ENCODE data around the gene TMCC1. TPM values are rescaled to one million over a fixed set of nuclear protein-coding genes. Genes with fewer than 3 reads are reported as not detected.
A peak's percentile ranks its signal among the peaks of the same experiment; 100 is the strongest.

Gene TMCC1
- 14.4 and 16.9 TPM in 2 replicates for polyA plus RNA-seq (2011; rRNA removed)
- polyA minus RNA-seq (2011; rRNA and poly(A)+ RNA removed), result 17.0 and 19.2 TPM in 2 replicates

DNA sequence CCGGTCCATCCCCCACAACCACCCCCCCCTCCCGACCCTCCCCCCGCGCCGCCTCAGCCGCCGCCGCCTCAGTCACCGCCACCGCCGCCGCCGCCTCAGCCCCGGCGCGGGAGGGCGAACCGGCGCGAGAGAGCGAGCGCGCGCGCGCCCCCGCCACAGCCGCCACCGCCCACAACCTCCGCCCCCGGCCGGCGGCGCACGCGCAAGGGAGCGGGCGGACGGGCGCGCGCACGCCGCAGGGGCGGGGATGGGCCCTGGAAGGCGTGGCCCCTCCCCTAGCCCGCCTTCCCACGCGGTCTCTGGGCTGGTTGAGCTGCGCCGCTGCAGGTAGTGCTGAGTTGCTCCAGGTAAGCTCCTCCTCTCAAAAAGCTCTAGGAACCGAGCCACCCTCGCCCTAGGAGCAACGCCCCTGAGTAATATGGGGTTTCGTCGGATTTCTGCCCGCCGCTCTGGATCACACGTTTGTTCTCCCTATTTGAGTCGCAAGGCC, at the start of gene TMCC1:
Gene TMCC1 (minus strand): TSS at position 131 of the 490 bp plus-strand sequence.
- Histone ChIP-seq H3K36me3 (ENCODE audit: control insufficient read depth, insufficient read depth, low read length) (no peaks in the 10 kb centered on the region; the same call in 1 of the 2 replicates), H3K27me3 (ENCODE audit: control insufficient read depth, insufficient read depth, low read length) (no peaks in the 10 kb centered on the region), H3K4me3 (ENCODE audit: low read depth, low read length) (peak within 1 kb of the TSS; percentile 88)
- ChIA-PET CTCF (interaction anchor here (0.9 kb wide), 1 partner anchor 18 kb away, joined by 4 read pairs; no protein-coding TSS in a partner anchor), POLR2A (interaction anchor here (0.5 to 0.6 kb wide), 2 partner anchors 65 to 155 kb away, joined by 6 to 13 read pairs; no protein-coding TSS in a partner anchor)
- peak; percentile 11 for DNase-seq (ENCODE audit: low read depth)
- TF ChIP-seq, protein P1, sequence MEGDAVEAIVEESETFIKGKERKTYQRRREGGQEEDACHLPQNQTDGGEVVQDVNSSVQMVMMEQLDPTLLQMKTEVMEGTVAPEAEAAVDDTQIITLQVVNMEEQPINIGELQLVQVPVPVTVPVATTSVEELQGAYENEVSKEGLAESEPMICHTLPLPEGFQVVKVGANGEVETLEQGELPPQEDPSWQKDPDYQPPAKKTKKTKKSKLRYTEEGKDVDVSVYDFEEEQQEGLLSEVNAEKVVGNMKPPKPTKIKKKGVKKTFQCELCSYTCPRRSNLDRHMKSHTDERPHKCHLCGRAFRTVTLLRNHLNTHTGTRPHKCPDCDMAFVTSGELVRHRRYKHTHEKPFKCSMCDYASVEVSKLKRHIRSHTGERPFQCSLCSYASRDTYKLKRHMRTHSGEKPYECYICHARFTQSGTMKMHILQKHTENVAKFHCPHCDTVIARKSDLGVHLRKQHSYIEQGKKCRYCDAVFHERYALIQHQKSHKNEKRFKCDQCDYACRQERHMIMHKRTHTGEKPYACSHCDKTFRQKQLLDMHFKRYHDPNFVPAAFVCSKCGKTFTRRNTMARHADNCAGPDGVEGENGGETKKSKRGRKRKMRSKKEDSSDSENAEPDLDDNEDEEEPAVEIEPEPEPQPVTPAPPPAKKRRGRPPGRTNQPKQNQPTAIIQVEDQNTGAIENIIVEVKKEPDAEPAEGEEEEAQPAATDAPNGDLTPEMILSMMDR (IDR thresholded peaks at IDR 0.05; ENCODE audit: insufficient read depth, low read depth, low read length), result no peak

DNA sequence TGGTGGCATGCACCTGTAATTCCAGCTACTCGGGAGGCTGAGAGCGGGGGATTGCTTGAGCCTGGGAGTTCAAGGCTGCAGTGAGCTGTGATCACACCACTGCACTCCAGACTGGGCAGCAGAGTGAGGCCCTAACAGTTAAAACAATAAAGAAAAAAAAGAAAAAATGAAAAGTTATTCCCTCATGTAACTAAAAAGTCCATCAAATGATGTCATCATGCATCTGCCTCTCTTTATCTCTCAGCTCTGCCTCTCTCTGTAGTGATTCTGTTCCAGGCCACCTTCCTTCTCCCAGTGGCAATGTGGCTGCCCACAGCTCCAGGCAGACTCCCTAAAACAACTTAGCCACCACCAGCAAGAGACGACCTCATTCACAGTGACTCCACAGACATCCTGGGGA, 49.5 kb upstream of the TMCC1 start:
- no peak overlapping the region for H3K4me3 ChIP-seq (ENCODE audit: low read depth, low read length)
- TF ChIP-seq, protein P1 (IDR thresholded peaks at IDR 0.05; ENCODE audit: insufficient read depth, low read depth, low read length), result no peak
- POLR2A ChIA-PET, result no interaction called here
- peaks cover 3% of the 10 kb centered on the region for H3K27me3 ChIP-seq (ENCODE audit: control insufficient read depth, insufficient read depth, low read length)
- no peak for DNase-seq (ENCODE audit: low read depth)
- CTCF ChIA-PET, result interaction anchor here (0.7 to 11.6 kb wide), 35 partner anchors 8 to 1584 kb away, joined by 3 to 175 read pairs (median 5); partner anchors contain the start of genes ALG1L2 and TRH
- no peaks in the 10 kb centered on the region for H3K36me3 ChIP-seq (ENCODE audit: control insufficient read depth, insufficient read depth, low read length)

- CTCF ChIA-PET, result interaction anchor here (0.7 to 11.6 kb wide), 42 partner anchors 8 to 1583 kb away, joined by 3 to 175 read pairs (median 5); partner anchors contain the start of genes ALG1L2 and TRH
- peaks cover 3% of the 10 kb centered on the region for H3K27me3 ChIP-seq (ENCODE audit: control insufficient read depth, insufficient read depth, low read length)
- no peak overlapping the region for H3K4me3 ChIP-seq (ENCODE audit: low read depth, low read length)
- H3K36me3 ChIP-seq (ENCODE audit: control insufficient read depth, insufficient read depth, low read length), result no peaks in the 10 kb centered on the region
- POLR2A ChIA-PET, result interaction anchor here (0.9 kb wide), 1 partner anchor 169 kb away, joined by 5 read pairs; no protein-coding TSS in a partner anchor
- TF ChIP-seq, protein P1 (IDR thresholded peaks at IDR 0.05; ENCODE audit: insufficient read depth, low read depth, low read length), result peak; percentile 80
- no peak for DNase-seq (ENCODE audit: low read depth)
Observed at GRCh38 chr3:129942296-129942695, 48.8 kb upstream of the TMCC1 start.

DNA sequence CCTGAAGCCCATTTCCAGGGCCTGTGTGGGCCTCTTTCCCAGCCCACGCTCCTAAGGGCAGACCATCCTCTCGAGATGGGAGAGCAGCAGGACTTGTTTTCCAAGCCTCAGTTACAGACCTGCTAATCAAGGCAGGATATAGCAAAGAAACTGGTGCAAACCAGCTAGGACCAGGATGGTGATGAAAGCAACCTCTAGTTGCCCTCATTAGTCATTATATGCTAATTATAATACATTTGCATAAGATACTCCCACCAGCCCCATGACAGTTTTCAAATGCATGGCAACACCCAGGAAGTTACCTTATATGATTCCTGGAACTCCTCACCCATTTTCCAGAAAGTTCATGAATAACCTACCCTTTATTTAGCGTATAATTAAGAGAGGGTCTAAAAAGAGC, 46.6 kb upstream of the TMCC1 start:
- TF ChIP-seq, protein P1 (IDR thresholded peaks at IDR 0.05; ENCODE audit: insufficient read depth, low read depth, low read length), result no peak
- POLR2A ChIA-PET, result interaction anchor here (0.5 kb wide), 1 partner anchor 160 kb away, joined by 7 read pairs; no protein-coding TSS in a partner anchor
- no peak for DNase-seq (ENCODE audit: low read depth)
- CTCF ChIA-PET, result interaction anchor here (0.9 to 11.6 kb wide), 8 partner anchors 8 to 312 kb away, joined by 3 to 175 read pairs (median 14); no protein-coding TSS in a partner anchor
- Histone ChIP-seq H3K27me3 (ENCODE audit: control insufficient read depth, insufficient read depth, low read length) (peaks cover under 1% of the 10 kb centered on the region; the same call in 1 of the 2 replicates), H3K36me3 (ENCODE audit: control insufficient read depth, insufficient read depth, low read length) (no peaks in the 10 kb centered on the region), H3K4me3 (ENCODE audit: low read depth, low read length) (no peak overlapping the region)

GRCh38 chr3:129938140-129938930, 44.8 kb upstream of the TMCC1 start:
- CTCF ChIA-PET, result interaction anchor here (1.0 to 1.3 kb wide), 3 partner anchors 15 to 311 kb away, joined by 3 read pairs; no protein-coding TSS in a partner anchor
- TF ChIP-seq, protein P1 (IDR thresholded peaks at IDR 0.05; ENCODE audit: insufficient read depth, low read depth, low read length), result no peak
- DNase-seq (ENCODE audit: low read depth), result no peak

More at GRCh38 chr3:129938140-129938930, 44.8 kb upstream of the TMCC1 start:
- Histone ChIP-seq H3K27me3 (ENCODE audit: control insufficient read depth, insufficient read depth, low read length) (no peaks in the 10 kb centered on the region), H3K36me3 (ENCODE audit: control insufficient read depth, insufficient read depth, low read length) (no peaks in the 10 kb centered on the region), H3K4me3 (ENCODE audit: low read depth, low read length) (no peak overlapping the region)
- POLR2A ChIA-PET, result no interaction called here
